Measurements from ENCODE around the gene PIF1. TPM values are rescaled to one million over a fixed set of nuclear protein-coding genes. Genes with fewer than 3 reads are reported as not detected.

PIF1 gene
- total RNA-seq, 3 donors from 2014 or later (not counting 1 experiment from before 2014, with no cell fraction given) = 6.2 to 23.9 (median 9.7) TPM

- Histone ChIP-seq H3K4me1 (ENCODE audit: control insufficient read depth, insufficient read depth, low read length) (peaks cover 75% of the 10 kb centered on the region), H3K9me3 (ENCODE audit: control insufficient read depth, insufficient read depth, low read length) (no peaks in the 10 kb centered on the region), H3K27me3 (ENCODE audit: control insufficient read depth, insufficient read depth, low read length) (no peaks in the 10 kb centered on the region), H3K4me3 (ENCODE audit: low read length) (no peak overlapping the region), H3K36me3 (ENCODE audit: control insufficient read depth, insufficient read depth, low read length) (peaks cover 32% of the 10 kb centered on the region), H3K27ac (ENCODE audit: low read length) (peak overlapping the region; percentile 14)
- peak in 2 of 3 donors; percentile 4 to 19 for ATAC-seq
- 57% methylated on average over 2 of the region's 3 CpGs for WGBS (ENCODE audit: insufficient coverage)
- Mint-ChIP-seq H3K27ac (peak overlapping the region; percentile 86 to 89), H3K27me3 (ENCODE audit: low read depth in 2 of 2) (no peaks in the 10 kb centered on the region), H3K36me3 (no peaks in the 10 kb centered on the region), H3K9me3 (no peaks in the 10 kb centered on the region), H3K4me1 (peaks cover 81 to 84% of the 10 kb centered on the region in 2 donors), H3K4me3 (peak overlapping the region; percentile 83)
- TF ChIP-seq CTCF (IDR thresholded peaks at IDR 0.05) = no peak
- no peak for DNase-seq
- intact Hi-C loops (cut with micrococcal nuclease) = loop anchor here (2.0 kb wide), 1 partner anchor 36 kb away; no protein-coding TSS in a partner anchor
Measured at GRCh38 chr15:64847016-64847415, 21.6 kb upstream of the PIF1 start.

GRCh38 chr15:64845831-64846595, 20.6 kb upstream of the PIF1 start:
- intact Hi-C loops (cut with micrococcal nuclease) = loop anchor here (2.0 kb wide), 1 partner anchor 37 kb away; no protein-coding TSS in a partner anchor
- TF ChIP-seq CTCF (IDR thresholded peaks at IDR 0.05) = no peak
- H3K9me3 ChIP-seq (ENCODE audit: control insufficient read depth, insufficient read depth, low read length) = no peaks in the 10 kb centered on the region
- H3K36me3 ChIP-seq (ENCODE audit: control insufficient read depth, insufficient read depth, low read length) = peaks cover 24% of the 10 kb centered on the region
- H3K4me1 Mint-ChIP-seq = peaks cover 72 to 79% of the 10 kb centered on the region in 2 donors
- no peaks in the 10 kb centered on the region for H3K36me3 Mint-ChIP-seq
- 56% methylated on average over 9 of the region's 13 CpGs for WGBS (ENCODE audit: insufficient coverage)
- no peaks in the 10 kb centered on the region for H3K27me3 Mint-ChIP-seq (ENCODE audit: low read depth in 2 of 2)
- H3K9me3 Mint-ChIP-seq = no peaks in the 10 kb centered on the region
- DNase-seq (no peak), ATAC-seq (no peak)
- peaks cover 70% of the 10 kb centered on the region for H3K4me1 ChIP-seq (ENCODE audit: control insufficient read depth, insufficient read depth, low read length)
- H3K4me3 ChIP-seq (ENCODE audit: low read length) = no peak overlapping the region
- H3K4me3 Mint-ChIP-seq = peak overlapping the region; percentile 83
- H3K27ac Mint-ChIP-seq = peak overlapping the region; percentile 86 to 89
- peak overlapping the region; percentile 65 for H3K27ac ChIP-seq (ENCODE audit: low read length)
- no peaks in the 10 kb centered on the region for H3K27me3 ChIP-seq (ENCODE audit: control insufficient read depth, insufficient read depth, low read length)

- Histone ChIP-seq H3K9me3 (ENCODE audit: control insufficient read depth, insufficient read depth, low read length) (no peaks in the 10 kb centered on the region), H3K4me3 (ENCODE audit: low read length) (peak overlapping the region; percentile 73), H3K4me1 (ENCODE audit: control insufficient read depth, insufficient read depth, low read length) (peaks cover 68% of the 10 kb centered on the region), H3K27ac (ENCODE audit: low read length) (peak overlapping the region; percentile 65), H3K27me3 (ENCODE audit: control insufficient read depth, insufficient read depth, low read length) (no peaks in the 10 kb centered on the region), H3K36me3 (ENCODE audit: control insufficient read depth, insufficient read depth, low read length) (peaks cover 17% of the 10 kb centered on the region)
- no peak for TF ChIP-seq CTCF (IDR thresholded peaks at IDR 0.05)
- DNase-seq = no peak
- H3K4me3 Mint-ChIP-seq = peak overlapping the region; percentile 83
- peak in 1 of 3 donors; percentile 4 for ATAC-seq
- peak overlapping the region; percentile 86 to 89 for H3K27ac Mint-ChIP-seq
- H3K27me3 Mint-ChIP-seq (ENCODE audit: low read depth in 2 of 2) = no peaks in the 10 kb centered on the region
- 0% methylated on average over 2 of the region's 2 CpGs for WGBS (ENCODE audit: insufficient coverage)
- intact Hi-C loops (cut with micrococcal nuclease) = no loop called here
- no peaks in the 10 kb centered on the region for H3K36me3 Mint-ChIP-seq
- H3K4me1 Mint-ChIP-seq = peaks cover 72 to 79% of the 10 kb centered on the region in 2 donors
- no peaks in the 10 kb centered on the region for H3K9me3 Mint-ChIP-seq
Measured at GRCh38 chr15:64845183-64845611, 19.8 kb upstream of the PIF1 start.

All from natural killer cell (primary cell).